HepG2 (cell line): Measurements from ENCODE around the gene DENND5A. TPM values are rescaled to one million over a fixed set of nuclear protein-coding genes. Genes with fewer than 3 reads are reported as not detected.
A peak's percentile ranks its signal among the peaks of the same experiment; 100 is the strongest.

Source experiments
- ATAC-seq: fragments of 200-7000 bp; cut with Tn5 transposase; 3 replicates; pipeline ENCODE4 v1.9.1; 2020; ENCODE audit warnings: mild to moderate bottlenecking, moderate library complexity
- BruUV-seq: library from RNA; stranded (reverse); fragments of 400-500 nt; replicated peaks from 2 replicates; lab custom pipeline; 2021; lab: Mats Ljungman, UMichigan
- CTCF ChIA-PET: fragments of 300-600 bp; formaldehyde crosslinking; extraction: SDS; loops from one replicate; lab custom pipeline; 2021; ENCODE audit warnings: low total read pairs, inconsistent platforms, low intra/inter-chr PET ratio; lab: Yijun Ruan, JAX
- POLR2A ChIA-PET: fragments of 350-600 bp; sonication (Branson Sonifier 250); formaldehyde crosslinking; loops from one replicate; lab custom pipeline; 2020; ENCODE audit warnings: antibody characterized with exemption, inconsistent platforms; lab: Yijun Ruan, JAX
- DNase-seq: peaks from one replicate; pipeline ENCODE4 v3.0.0-alpha.2; 2015; ENCODE audit warnings: low spot score
- FAIRE-seq: peaks from 3 replicates; lab custom pipeline; 2011; peaks lifted over from hg19 to GRCh38; lab: Jason Lieb, UNC
- H2AFZ ChIP-seq: one replicate; pipeline ENCODE4 v1.6.1; 2011; ENCODE audit warnings: low read length, inconsistent platforms
- H3K27ac ChIP-seq: fragments of 300-600 bp; 3 replicates; pipeline ENCODE4 v1.8.0; 2011; ENCODE audit warnings: mixed run types, mild to moderate bottlenecking, mixed read lengths, low read length, inconsistent platforms; ENCODE audit not compliant: insufficient read depth; ENCODE audit errors: extremely low read length
- H3K27me3 ChIP-seq, 2 experiments: fragments of 200-600 bp in 1 of 2; 2 replicates in 1 of 2; 3 replicates in 1 of 2; pipeline versions ENCODE4 v1.6.0 to v1.8.0; 2011; ENCODE audit warnings: low read length in 2 of 2, mild to moderate bottlenecking in 2 of 2, moderate library complexity in 2 of 2, inconsistent platforms in 1 of 2; ENCODE audit not compliant: insufficient read depth in 2 of 2, control insufficient read depth in 1 of 2
- H3K36me3 ChIP-seq, 2 experiments: fragments of 200-600 bp in 1 of 2; replicated peaks in 1 of 2; 2 replicates in 1 of 2; 3 replicates in 1 of 2; pipeline versions ENCODE4 v1.5.1 to v1.8.0; 2011; ENCODE audit warnings: low read length in 2 of 2, inconsistent platforms in 1 of 2; ENCODE audit not compliant: insufficient read depth in 2 of 2, control insufficient read depth in 1 of 2
- H3K4me1 ChIP-seq: 2 replicates; pipeline ENCODE4 v1.5.1; 2012; ENCODE audit warnings: low read length, inconsistent platforms; ENCODE audit not compliant: insufficient read depth
- H3K4me2 ChIP-seq: 2 replicates; pipeline ENCODE4 v1.6.0; 2011; ENCODE audit warnings: low read depth, low read length, inconsistent platforms
- H3K4me3 ChIP-seq, 3 experiments: fragments of 200-600 bp in 1 of 3; sonication (generic), shearing (Covaris generic) in 1 of 3; replicated peaks in 1 of 3; 2 replicates each; pipeline ENCODE4 v1.5.1; 2011 to 2016; ENCODE audit warnings: low read length in 3 of 3, inconsistent platforms in 2 of 3, low read depth in 2 of 3, mild to moderate bottlenecking in 2 of 3, control low read depth in 1 of 3, mixed read lengths in 1 of 3; ENCODE audit not compliant: insufficient read depth in 1 of 3
- H3K79me2 ChIP-seq: one replicate; pipeline ENCODE4 v1.6.1; 2011; ENCODE audit warnings: low read length, inconsistent platforms; ENCODE audit not compliant: insufficient read depth
- H3K9ac ChIP-seq: 2 replicates; pipeline ENCODE4 v1.6.0; 2011; ENCODE audit warnings: mild to moderate bottlenecking, low read depth, low read length, inconsistent platforms; ENCODE audit not compliant: insufficient read depth
- H3K9me3 ChIP-seq: 2 replicates; pipeline ENCODE4 v1.5.1; 2012; ENCODE audit warnings: mild to moderate bottlenecking, low read length
- H4K20me1 ChIP-seq: 2 replicates; pipeline ENCODE4 v1.6.0; 2011; ENCODE audit warnings: inconsistent platforms, mild to moderate bottlenecking, low read length, moderate library complexity; ENCODE audit not compliant: insufficient read depth
- CBX2 ChIP-seq, 2 experiments: fragments of 200-600 bp in 1 of 2; sonication (generic); formaldehyde crosslinking in 1 of 2; IDR thresholded peaks; 2 replicates each; pipeline versions ENCODE4 v1.7.0 to v1.8.1; 2018 to 2022; ENCODE audit warnings: low read depth in 2 of 2, low read length in 1 of 2, mild to moderate bottlenecking in 1 of 2, missing genetic modification reagents in 1 of 2
- NBN ChIP-seq: fragments of 450-650 bp; conservative IDR thresholded peaks from 2 replicates; pipeline ENCODE4 v1.6.1; 2017
- RBM22 ChIP-seq: fragments of 200-400 bp; formaldehyde crosslinking; optimal IDR thresholded peaks from 2 replicates; pipeline ENCODE3; 2017; ENCODE audit warnings: mild to moderate bottlenecking, low read length, moderate library complexity
- SCMH1 ChIP-seq: sonication (generic); formaldehyde crosslinking; IDR thresholded peaks from 2 replicates; pipeline ENCODE4 v1.9.0; 2021; ENCODE audit warnings: missing genetic modification reagents, mild to moderate bottlenecking, borderline replicate concordance
- SSRP1 ChIP-seq: IDR thresholded peaks from 2 replicates; pipeline ENCODE4 v1.6.1; 2016; ENCODE audit warnings: control low read depth
- ZNF609 ChIP-seq: sonication (generic); formaldehyde crosslinking; IDR thresholded peaks from 2 replicates; pipeline ENCODE4 v1.4.0; 2020; ENCODE audit warnings: mild to moderate bottlenecking, missing genetic modification reagents, borderline replicate concordance
- ZNF761 ChIP-seq: sonication (generic); formaldehyde crosslinking; conservative IDR thresholded peaks from 2 replicates; pipeline ENCODE4 v1.4.0; 2020; ENCODE audit warnings: mild to moderate bottlenecking, missing genetic modification reagents
- WGBS: methylation state at CpG from one replicate; pipeline ENCODE4 v1.1.6; 2017; ENCODE audit warnings: low lambda C conversion rate; 5-methylcytosine and 5-hydroxymethylcytosine counted together
- in situ Hi-C: cut with HindIII; loops from 2 replicates; pipeline ENCODE4 v1.10.0; 2017; ENCODE audit warnings: low pct_unique_long_range_greater_than_20kb; ENCODE audit not compliant: extremely low pct_ligation_motif_present
- intact Hi-C: fragments of 100-400 bp; cut with micrococcal nuclease; formaldehyde crosslinking; loops from one replicate; pipeline ENCODE4 v1.10.0; 2022; ENCODE audit not compliant: unreplicated experiment
- polyA plus RNA-seq, 8 experiments: library from polyadenylated mRNA; depleted of rRNA in 3 of 8; stranded (reverse) in 7 of 8; unstranded in 1 of 8; fragments of >200 nt; fragmentation: Illumina TruSeq in 4 of 8; extraction: Trizol in 4 of 8; gene quantifications; 2 replicates each; pipeline versions ENCODE4 v1.2.1 to v1.2.3, GENCODE V29; 2011 to 2016; ENCODE audit warnings: low read depth in 4 of 8, missing spikeins in 1 of 8, mixed read lengths in 1 of 8; ENCODE audit not compliant: insufficient read depth in 1 of 8
- total RNA-seq, 5 experiments: library from RNA; depleted of rRNA; stranded (reverse); fragments of >200 nt; fragmentation: Illumina TruSeq; extraction: Trizol; gene quantifications; 2 replicates each; pipeline ENCODE4 v1.2.3, GENCODE V29; 2016; ENCODE audit warnings: low read depth in 1 of 5

DENND5A gene
- total and polyA plus RNA-seq, 2 of the 13 experiments (the other 11 are each of a cell fraction or from before 2014, with no cell fraction given): 63.3 to 145 TPM

GRCh38 chr11:9210922-9211320, 54.2 kb downstream of the DENND5A start:
- WGBS: 100% methylated on average over 1 of the region's 1 CpG
- CTCF ChIA-PET: no interaction called here
- no peak overlapping the region for H3K27ac ChIP-seq

More at GRCh38 chr11:9210922-9211320, 54.2 kb downstream of the DENND5A start:
- FAIRE-seq (no peak), ATAC-seq (no peak), DNase-seq (no peak)
- TF ChIP-seq ZNF761 (CRISPR knock-in tag): no peak
- TF ChIP-seq RBM22: peak; percentile 25
- TF ChIP-seq CBX2 (IDR thresholded peaks at IDR 0.05; ENCODE audit: low read depth, low read length): no peak
- TF ChIP-seq CBX2 (CRISPR knock-in tag; IDR thresholded peaks at IDR 0.05; ENCODE audit: low read depth): no peak
- no peak for TF ChIP-seq SSRP1 (CRISPR knock-in tag)
- no peak for TF ChIP-seq NBN
- no peak for TF ChIP-seq SCMH1
- TF ChIP-seq ZNF609 (CRISPR knock-in tag): no peak
- Histone ChIP-seq H3K79me2 (peaks cover 76% of the 10 kb centered on the region), H3K36me3 (peaks cover 0 to 7% of the 10 kb centered on the region in 2 experiments; a peak in 2 of 5 replicates), H3K27me3 (no peaks in the 10 kb centered on the region), H3K4me2 (no peak overlapping the region), H3K4me3 (no peak overlapping the region), H3K9me3 (no peaks in the 10 kb centered on the region), H4K20me1 (0 out of 2 replicates have a peak, but pooled peaks cover 10% of the 10 kb centered on the region), H3K4me1 (peaks cover 28% of the 10 kb centered on the region), H2AFZ (no peak overlapping the region), H3K9ac (no peak overlapping the region)
- intact Hi-C loops: no loop called here
- POLR2A ChIA-PET: interaction anchor here (1.0 kb wide), 1 partner anchor 54 kb away, joined by 3 read pairs; the partner anchor contains the start of gene DENND5A
- in situ Hi-C loops: no loop called here
- BruUV-seq: no TSS peak
